Measurements from ENCODE around the gene MIOX.

MIOX gene

GRCh38 chr22:50497093-50497492 lies 10.4 kb downstream of the MIOX start:
- no peak for DNase-seq

DNA sequence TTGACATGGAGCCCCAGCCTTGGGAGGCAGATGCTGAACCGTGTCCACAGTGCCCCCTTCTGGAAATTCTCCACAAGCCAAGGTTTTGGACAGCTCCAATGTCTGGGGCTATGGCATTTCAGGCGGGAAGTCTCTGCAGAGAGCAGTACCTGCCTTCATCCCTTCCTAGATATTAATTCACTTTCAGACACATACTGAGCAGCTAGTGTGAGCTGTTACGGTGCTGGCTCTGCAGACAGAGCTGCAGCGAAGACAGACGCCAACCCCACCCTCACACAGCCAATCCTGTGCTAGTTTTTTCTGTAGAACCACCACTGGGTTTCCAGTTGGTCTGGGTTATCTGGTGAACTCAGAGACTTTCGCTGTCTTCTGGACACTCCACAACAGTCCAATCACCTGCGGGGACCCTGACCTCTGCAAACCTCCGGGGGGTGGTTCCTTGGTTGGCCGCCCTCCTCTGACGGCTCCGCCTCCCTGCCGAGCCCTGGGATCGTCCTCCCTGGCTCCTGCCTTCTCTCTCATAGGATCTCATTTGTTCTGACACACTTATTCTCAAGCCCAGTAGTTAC lies 11.7 kb downstream of the MIOX start:
- DNase-seq: peak; percentile 48

GRCh38 chr22:50500452-50500851 lies 13.8 kb downstream of the MIOX start:
- DNase-seq: no peak

DNA sequence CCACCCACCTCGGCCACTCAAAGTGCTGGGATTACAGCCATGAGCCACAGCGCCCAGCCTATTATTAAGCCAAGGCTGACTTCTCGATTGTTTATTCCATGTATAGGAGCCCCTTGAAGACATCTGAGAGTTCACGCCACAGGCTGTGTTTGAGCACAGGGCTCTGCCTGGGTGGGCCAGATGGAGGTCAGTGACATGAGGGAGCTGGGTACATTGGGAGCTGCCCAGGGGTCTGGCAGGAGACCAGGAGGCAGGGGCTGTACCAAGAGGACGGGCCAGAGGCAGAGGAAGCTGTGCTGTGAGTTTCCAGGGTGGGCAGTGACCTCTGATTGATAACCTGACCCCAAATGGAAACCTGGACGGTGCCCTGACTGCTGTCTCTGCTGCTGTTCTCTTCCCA lies 15.4 kb downstream of the MIOX start:
- DNase-seq: no peak

DNA sequence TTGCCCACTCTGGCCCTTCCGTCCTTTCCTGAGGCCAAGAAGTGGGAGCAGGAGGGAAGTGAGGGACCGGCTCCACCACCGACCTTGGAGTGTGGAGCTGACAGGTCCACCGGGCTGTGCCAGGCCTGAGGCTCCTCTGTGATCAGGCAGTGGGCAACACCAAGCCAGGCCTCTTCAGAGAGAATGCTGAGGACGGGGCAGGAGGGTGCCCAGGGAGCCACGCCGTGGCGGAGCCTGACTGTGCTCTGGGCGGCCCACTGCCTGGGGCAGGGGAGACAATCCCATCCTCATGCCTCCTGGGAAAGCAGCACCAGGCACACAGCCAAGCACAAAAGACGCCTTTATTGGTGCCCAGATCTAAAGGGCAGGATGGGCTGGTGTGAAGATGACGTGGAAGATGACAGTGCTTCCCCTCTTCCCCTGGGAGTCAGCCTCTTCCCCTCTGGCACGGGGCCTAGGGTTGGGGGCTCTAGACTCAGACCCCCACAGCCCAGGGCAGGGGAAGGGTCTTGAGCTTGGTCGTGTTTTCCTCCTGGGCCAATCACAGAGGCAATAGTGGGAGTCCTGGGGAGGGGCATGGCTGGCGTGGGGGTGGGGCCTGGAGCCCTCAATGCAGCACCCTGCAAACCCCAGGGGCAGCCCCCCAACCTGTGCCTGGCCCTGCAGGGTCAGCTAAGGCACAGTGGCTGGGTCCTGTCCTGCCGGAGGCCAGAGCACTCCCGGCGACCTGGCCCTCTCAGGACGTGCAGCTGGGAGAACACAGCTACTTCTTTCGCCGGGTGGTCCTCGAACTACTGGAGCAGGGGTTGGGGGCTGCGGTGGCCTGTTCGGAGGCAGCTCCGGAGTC lies 16.2 kb downstream of the MIOX start:
- no peak for DNase-seq

- no peak for DNase-seq
Measured at GRCh38 chr22:50503475-50504145, 17.0 kb downstream of the MIOX start.

DNA sequence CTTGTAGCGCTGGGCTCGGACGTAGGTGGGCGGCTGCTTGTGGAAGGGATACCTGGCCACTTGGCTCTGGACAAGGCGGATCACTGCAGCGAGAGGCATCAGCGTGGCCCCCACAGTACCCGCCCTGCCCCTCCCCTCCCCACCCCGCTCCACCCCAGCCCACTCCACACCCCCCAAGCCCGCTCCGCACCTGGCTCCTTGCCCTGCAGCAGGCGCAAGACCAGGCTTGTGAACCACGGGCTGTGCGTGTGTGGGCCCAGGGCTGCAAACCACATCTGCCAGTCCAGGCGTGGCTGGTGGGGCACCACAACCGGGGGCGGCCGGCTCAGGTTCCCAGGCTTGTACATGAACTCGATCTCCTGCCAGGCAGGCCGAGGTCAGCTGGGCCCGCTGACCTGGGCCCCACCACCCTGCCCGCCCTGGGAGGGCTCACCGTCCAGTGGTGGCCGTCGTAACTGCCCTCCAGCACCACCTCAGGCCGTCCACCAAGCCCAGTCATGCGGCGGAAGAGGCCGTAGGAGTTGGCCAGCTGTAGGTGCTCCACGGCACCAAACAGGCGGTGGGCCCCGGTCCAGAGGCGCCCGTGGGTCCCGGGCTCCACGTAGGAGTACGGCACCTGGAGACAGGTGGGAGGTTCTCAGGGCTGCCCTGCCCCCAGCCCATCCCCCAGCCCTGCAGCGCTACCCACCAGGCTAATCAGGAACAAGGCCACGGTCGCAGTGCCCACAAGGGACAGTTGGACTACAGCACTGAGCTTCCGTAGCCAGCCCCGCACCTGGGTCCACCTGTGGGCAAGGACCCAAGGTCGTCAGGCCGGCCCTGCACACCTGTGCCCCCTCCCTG lies 17.9 kb downstream of the MIOX start:
- DNase-seq: no peak

- DNase-seq: no peak
Measured at GRCh38 chr22:50505276-50505775, 18.7 kb downstream of the MIOX start.

GRCh38 chr22:50505776-50506610 lies 19.3 kb downstream of the MIOX start:
- no peak for DNase-seq

GRCh38 chr22:50506611-50507420 lies 20.2 kb downstream of the MIOX start:
- no peak for DNase-seq

GRCh38 chr22:50507421-50507990 lies 20.8 kb downstream of the MIOX start, which contains the start of gene LMF2:
Gene LMF2 (minus strand): TSS chr22:50507702. CDS start chr22:50507675, 27 bp downstream.
- no peak for DNase-seq

GRCh38 chr22:50507991-50508884 lies 21.6 kb downstream of the MIOX start, which contains the start of gene NCAPH2:
Gene NCAPH2 (plus strand): TSS chr22:50508224. CDS start chr22:50508338, 114 bp downstream.
- peak; percentile 96 for DNase-seq

GRCh38 chr22:50508897-50509296 lies 22.2 kb downstream of the MIOX start:
- DNase-seq: no peak

GRCh38 chr22:50513175-50513574 lies 26.5 kb downstream of the MIOX start:
- no peak for DNase-seq

- no peak for DNase-seq
Measured at GRCh38 chr22:50516068-50516467, 29.4 kb downstream of the MIOX start.

DNA sequence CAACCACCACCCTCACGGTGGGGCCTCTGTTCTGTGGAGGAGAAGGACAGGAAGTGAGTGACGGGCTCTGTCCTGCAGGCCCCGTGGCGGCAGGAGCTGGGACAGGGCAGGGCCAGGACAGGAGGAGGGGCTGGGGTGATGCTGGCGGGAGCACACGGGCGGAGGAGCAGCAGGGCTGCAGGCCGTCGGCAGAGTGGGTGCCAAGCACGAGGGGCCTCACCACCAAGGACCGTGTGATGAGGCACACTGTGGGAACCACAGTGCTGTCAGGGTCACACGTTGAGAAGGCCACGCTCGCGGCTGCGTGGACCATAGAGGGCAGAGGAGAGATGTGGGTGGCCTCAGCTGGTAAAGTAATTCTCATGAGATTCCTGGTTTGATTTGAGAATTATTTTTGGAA lies 30.2 kb downstream of the MIOX start:
- DNase-seq: no peak

DNA sequence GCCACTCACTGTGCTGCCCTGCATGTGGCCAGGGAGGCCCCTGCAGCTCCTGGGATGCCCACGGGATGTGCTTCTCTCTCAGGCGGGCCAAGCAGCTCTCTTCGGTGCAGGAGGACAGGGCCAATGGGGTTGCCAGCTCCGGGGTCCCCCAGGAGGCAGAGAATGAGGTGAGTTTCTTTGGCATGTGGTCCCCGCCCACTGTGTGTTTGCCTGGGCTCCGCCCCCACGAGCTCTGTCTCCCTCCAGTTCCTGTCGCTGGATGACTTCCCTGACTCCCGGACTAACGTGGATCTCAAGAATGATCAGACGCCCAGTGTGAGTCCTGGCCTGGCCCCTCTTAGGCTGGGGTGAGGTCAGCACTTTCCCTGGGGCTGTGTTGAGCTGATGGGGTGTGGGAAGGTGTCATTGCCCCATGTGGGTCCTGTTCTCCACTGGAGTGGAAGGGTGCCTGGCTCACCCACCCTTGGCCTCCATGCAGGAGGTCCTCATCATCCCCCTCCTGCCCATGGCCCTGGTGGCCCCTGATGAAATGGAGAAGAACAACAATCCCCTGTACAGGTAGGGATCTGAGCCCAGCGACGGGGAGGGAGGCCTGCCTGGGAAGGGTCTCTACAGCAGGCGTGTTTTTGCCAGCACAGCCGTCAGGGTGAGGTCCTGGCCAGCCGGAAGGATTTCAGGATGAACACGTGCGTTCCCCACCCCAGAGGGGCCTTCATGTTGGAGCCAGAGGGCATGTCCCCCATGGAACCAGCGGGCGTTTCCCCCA lies 31.0 kb downstream of the MIOX start:
- no peak for DNase-seq

GRCh38 chr22:50518606-50519005 lies 31.9 kb downstream of the MIOX start:
- no peak for DNase-seq

- no peak for DNase-seq
Measured at GRCh38 chr22:50519151-50519550, 32.5 kb downstream of the MIOX start.
